Neuronal stem cell (in vitro differentiated cells): ENCODE data around the gene NEK5.
"Not testable (repeated sequence)": the region's sequence is repeated elsewhere in the genome, so short reads cannot be mapped to it uniquely, and the experiment has no call there.

Experiments used
- DNase-seq: peaks from one replicate; pipeline ENCODE4 v3.0.0-alpha.2; 2013; ENCODE audit warnings: low spot score
- H2AFZ ChIP-seq: one replicate; pipeline ENCODE4 v1.6.1; 2013; ENCODE audit warnings: mild to moderate bottlenecking, low read length, inconsistent platforms
- H2AK5ac ChIP-seq: 2 replicates; pipeline ENCODE4 v1.6.1; 2013; ENCODE audit warnings: low read depth, mild to moderate bottlenecking, inconsistent platforms, low read length, moderate library complexity, mixed read lengths
- H2BK120ac ChIP-seq: 2 replicates; pipeline ENCODE4 v1.6.1; 2013; ENCODE audit warnings: low read depth, mild to moderate bottlenecking, inconsistent platforms, low read length, moderate library complexity, mixed read lengths
- H2BK12ac ChIP-seq: one replicate; pipeline ENCODE4 v1.6.1; 2013; ENCODE audit warnings: low read length, inconsistent platforms
- H2BK15ac ChIP-seq: 2 replicates; pipeline ENCODE4 v1.6.1; 2013; ENCODE audit warnings: mild to moderate bottlenecking, low read length, inconsistent platforms, mixed read lengths
- H2BK5ac ChIP-seq: one replicate; pipeline ENCODE4 v1.6.1; 2013; ENCODE audit warnings: inconsistent platforms, mild to moderate bottlenecking, low read length, moderate library complexity
- H3K14ac ChIP-seq: one replicate; pipeline ENCODE4 v1.6.1; 2013; ENCODE audit warnings: low read length, inconsistent platforms
- H3K18ac ChIP-seq: 2 replicates; pipeline ENCODE4 v1.6.1; 2013; ENCODE audit warnings: low read length, inconsistent platforms
- H3K23ac ChIP-seq: 2 replicates; pipeline ENCODE4 v1.6.1; 2013; ENCODE audit warnings: low read depth, mild to moderate bottlenecking, mixed read lengths, low read length, inconsistent platforms; ENCODE audit not compliant: poor library complexity
- H3K27ac ChIP-seq: replicated peaks from 3 replicates; pipeline ENCODE4 v1.5.1; 2013; ENCODE audit warnings: low read length, inconsistent platforms
- H3K27me3 ChIP-seq, 3 experiments: 2 replicates each; pipeline ENCODE4 v1.6.1; 2013; ENCODE audit warnings: low read length in 3 of 3, mild to moderate bottlenecking in 2 of 3, inconsistent platforms in 1 of 3, low read depth in 1 of 3, mixed read lengths in 1 of 3, moderate library complexity in 1 of 3; ENCODE audit not compliant: control insufficient read depth in 3 of 3, insufficient read depth in 3 of 3
- H3K36me3 ChIP-seq, 2 donors: replicated peaks in 1 of 2; 2 replicates each; pipeline ENCODE4 v1.6.1; 2013; ENCODE audit warnings: low read length in 2 of 2; ENCODE audit not compliant: control insufficient read depth in 2 of 2, insufficient read depth in 2 of 2
- H3K4ac ChIP-seq: 2 replicates; pipeline ENCODE4 v1.6.1; 2013; ENCODE audit warnings: inconsistent platforms, mild to moderate bottlenecking, low read length, moderate library complexity
- H3K4me1 ChIP-seq, 2 donors: 1 replicate in 1 of 2; 2 replicates in 1 of 2; pipeline ENCODE4 v1.6.1; 2013; ENCODE audit warnings: low read length in 2 of 2, low read depth in 1 of 2; ENCODE audit not compliant: control insufficient read depth in 2 of 2, insufficient read depth in 1 of 2
- H3K4me2 ChIP-seq: one replicate; pipeline ENCODE4 v1.6.1; 2013; ENCODE audit warnings: mild to moderate bottlenecking, low read length, inconsistent platforms; ENCODE audit not compliant: insufficient read depth, poor library complexity, severe bottlenecking
- H3K4me3 ChIP-seq, 2 donors: 2 replicates each; pipeline ENCODE4 v1.5.1; 2013; ENCODE audit warnings: low read length in 2 of 2, mild to moderate bottlenecking in 2 of 2, inconsistent platforms in 1 of 2, moderate library complexity in 1 of 2
- H3K79me1 ChIP-seq: one replicate; pipeline ENCODE4 v1.6.1; 2013; ENCODE audit warnings: low read depth, mild to moderate bottlenecking, inconsistent platforms, low read length, moderate library complexity
- H3K9ac ChIP-seq: one replicate; pipeline ENCODE4 v1.6.1; 2013; ENCODE audit warnings: mild to moderate bottlenecking, low read depth, low read length, inconsistent platforms; ENCODE audit not compliant: poor library complexity
- H3K9me3 ChIP-seq, 2 donors: replicated peaks in 1 of 2; 2 replicates each; pipeline versions ENCODE3 to v1.6.1; 2013; ENCODE audit warnings: low read length in 2 of 2, mild to moderate bottlenecking in 2 of 2, inconsistent platforms in 1 of 2, low read depth in 1 of 2, mixed read lengths in 1 of 2, moderate library complexity in 1 of 2; ENCODE audit not compliant: control insufficient read depth in 2 of 2, insufficient read depth in 1 of 2
- H4K8ac ChIP-seq: one replicate; pipeline ENCODE4 v1.6.1; 2013; ENCODE audit warnings: low read depth, mild to moderate bottlenecking, inconsistent platforms, low read length, moderate library complexity
- H4K91ac ChIP-seq: one replicate; pipeline ENCODE4 v1.6.1; 2013; ENCODE audit warnings: low read length, low read depth, mild to moderate bottlenecking, inconsistent platforms; ENCODE audit not compliant: poor library complexity
- WGBS, 2 donors: extraction: QIAGEN DNeasy Blood & Tissue Kit; methylation state at CpG; one replicate each; pipeline ENCODE4 v1.1.7; 2013; ENCODE audit warnings: missing lambda C conversion rate in 2 of 2, mixed read lengths in 1 of 2; ENCODE audit not compliant: insufficient read length in 2 of 2, insufficient replicate concordance in 1 of 2; ENCODE audit errors: extremely low coverage in 2 of 2; 5-methylcytosine and 5-hydroxymethylcytosine counted together

NEK5 gene

DNA sequence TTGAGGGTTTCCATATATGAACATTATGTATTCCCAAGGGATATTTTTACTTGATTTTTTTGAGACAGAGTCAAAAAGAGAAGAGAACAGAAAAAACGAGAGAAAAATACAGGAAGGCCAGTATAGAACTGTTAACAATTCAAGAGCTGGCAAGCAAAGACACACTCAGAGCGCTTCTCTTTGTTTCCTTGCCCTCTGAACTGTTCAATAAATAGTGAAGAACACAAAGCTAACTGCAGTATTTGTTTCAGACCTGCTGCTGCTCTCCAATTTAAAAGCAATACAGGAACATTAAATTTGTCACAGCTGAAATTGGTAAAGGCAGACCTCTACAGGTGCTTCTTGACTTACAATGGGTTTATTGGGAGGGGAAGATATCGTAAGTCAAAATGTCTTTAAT lies 44.5 kb upstream of the NEK5 start:
- no peak overlapping the region for H2BK12ac ChIP-seq
- H4K8ac ChIP-seq = no peak overlapping the region
- no peak overlapping the region for H3K4me2 ChIP-seq
- H3K4me3 ChIP-seq = no peak overlapping the region
- no peak overlapping the region for H2AK5ac ChIP-seq
- no peaks in the 10 kb centered on the region for H3K4me1 ChIP-seq
- DNase-seq = no peak
- no peaks in the 10 kb centered on the region for H3K27me3 ChIP-seq
- H3K36me3 ChIP-seq = peaks cover 8 to 94% of the 10 kb centered on the region in 2 donors
- H3K27ac ChIP-seq = no peak overlapping the region
- H2BK120ac ChIP-seq = no peak overlapping the region
- no peaks in the 10 kb centered on the region for H3K9me3 ChIP-seq
- no peak overlapping the region for H3K23ac ChIP-seq
- H4K91ac ChIP-seq = no peak overlapping the region
- H2BK15ac ChIP-seq = no peak overlapping the region
- H2AFZ ChIP-seq = no peak overlapping the region
- no peak overlapping the region for H3K4ac ChIP-seq
- H3K14ac ChIP-seq = no peak overlapping the region
- H2BK5ac ChIP-seq = no peak overlapping the region
- no peak overlapping the region for H3K18ac ChIP-seq
- WGBS, 2 donors = no CpG with 5 or more reads among the region's 3 CpGs
- no peak overlapping the region for H3K9ac ChIP-seq
- H3K79me1 ChIP-seq = no peaks in the 10 kb centered on the region

DNA sequence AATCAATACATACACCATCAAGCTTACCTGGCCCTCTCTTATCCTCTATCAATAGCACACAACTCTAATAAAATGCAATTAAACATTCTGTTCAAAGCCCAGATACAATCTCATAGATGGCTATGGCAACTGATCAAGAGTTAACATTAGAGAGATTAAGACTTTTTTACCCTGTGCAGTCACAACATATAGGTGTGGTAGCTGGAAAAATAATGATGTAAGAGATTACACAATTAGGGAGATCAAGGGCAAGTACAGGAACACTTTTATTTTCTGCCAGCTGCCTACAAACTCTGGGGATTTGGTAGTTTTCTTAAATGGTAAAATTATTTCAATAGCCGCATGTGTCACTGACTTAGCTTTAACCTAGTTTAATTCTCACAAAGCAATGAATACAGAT lies 42.8 kb upstream of the NEK5 start:
- H3K27me3 ChIP-seq, H3K27ac ChIP-seq, H2BK15ac ChIP-seq, H4K91ac ChIP-seq, H3K4me2 ChIP-seq, H3K9ac ChIP-seq, H3K14ac ChIP-seq, H3K9me3 ChIP-seq, H2BK120ac ChIP-seq, H2BK12ac ChIP-seq, H3K18ac ChIP-seq, H3K4me1 ChIP-seq, H4K8ac ChIP-seq, DNase-seq, H3K4ac ChIP-seq, H2AK5ac ChIP-seq, H3K79me1 ChIP-seq, H3K23ac ChIP-seq, H3K4me3 ChIP-seq, H2AFZ ChIP-seq, H2BK5ac ChIP-seq: not testable (repeated sequence)
- WGBS, 2 donors = no CpG with 5 or more reads among the region's 1 CpG
- peaks cover 8 to 94% of the 10 kb centered on the region in 2 donors for H3K36me3 ChIP-seq

DNA sequence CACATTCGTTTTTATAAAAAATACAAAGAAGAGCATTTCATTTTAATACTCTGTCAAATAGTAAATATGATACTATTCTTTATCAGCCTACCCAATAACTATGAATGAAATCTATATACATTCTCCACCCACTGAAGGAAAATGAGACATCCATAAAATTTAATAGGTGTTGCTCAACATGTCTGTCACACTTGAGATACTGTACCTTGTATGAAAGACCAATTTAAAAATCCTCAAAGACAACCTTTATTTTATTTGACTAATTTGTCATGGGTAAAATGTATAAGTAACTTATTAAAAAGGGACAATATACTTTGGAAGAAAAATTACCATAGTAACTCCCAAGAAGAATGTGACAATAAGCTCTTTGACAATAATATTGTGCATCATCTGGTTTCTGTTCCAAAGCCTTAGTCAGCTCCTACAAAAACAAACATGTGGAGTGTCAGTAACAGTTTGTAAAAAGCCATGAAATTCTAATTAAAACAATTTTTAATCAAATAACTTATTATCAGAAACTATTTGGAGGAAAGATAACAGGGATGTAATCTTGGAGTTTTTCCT lies 42.0 kb upstream of the NEK5 start:
- H3K4ac ChIP-seq, H3K23ac ChIP-seq, H2AK5ac ChIP-seq, H3K18ac ChIP-seq, H3K27ac ChIP-seq, H2BK15ac ChIP-seq, H3K4me1 ChIP-seq, H3K4me3 ChIP-seq, H4K91ac ChIP-seq, H3K79me1 ChIP-seq, H4K8ac ChIP-seq, H3K9ac ChIP-seq, H3K14ac ChIP-seq, H3K27me3 ChIP-seq, DNase-seq, H2BK5ac ChIP-seq, H2BK12ac ChIP-seq, H2BK120ac ChIP-seq, H3K4me2 ChIP-seq, H2AFZ ChIP-seq, H3K9me3 ChIP-seq: not testable (repeated sequence)
- WGBS, 2 donors = no CpG with 5 or more reads among the region's 1 CpG
- H3K36me3 ChIP-seq = peaks cover 8 to 97% of the 10 kb centered on the region in 2 donors

DNA sequence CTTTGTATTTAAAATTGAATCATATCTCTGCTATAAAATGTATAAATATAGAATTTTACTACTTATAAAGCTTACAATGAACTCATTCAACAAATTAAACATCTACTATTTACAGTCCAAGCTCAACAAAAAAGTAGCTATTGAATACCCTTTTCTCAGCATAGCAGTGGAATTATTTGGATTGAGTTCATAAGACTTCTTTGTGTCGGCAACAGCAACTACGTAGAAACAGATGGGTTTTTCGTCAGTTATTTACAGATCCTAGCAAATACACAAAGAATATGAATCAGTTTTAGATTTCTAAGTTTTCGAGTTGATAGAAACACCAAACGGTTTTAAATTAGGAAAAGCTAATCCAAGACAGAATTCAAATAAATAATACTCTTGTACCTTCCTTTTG lies 41.0 kb upstream of the NEK5 start:
- Histone ChIP-seq H3K14ac (no peak overlapping the region), H3K18ac (no peak overlapping the region), H2BK5ac (no peak overlapping the region), H3K79me1 (no peaks in the 10 kb centered on the region), H2AFZ (no peak overlapping the region), H3K4ac (no peak overlapping the region), H2BK12ac (no peak overlapping the region), H2BK15ac (no peak overlapping the region), H3K4me3 (no peak overlapping the region), H3K9me3 (no peaks in the 10 kb centered on the region), H3K9ac (no peak overlapping the region), H4K91ac (no peak overlapping the region), H3K27me3 (peaks cover 0 to 3% (median 0%) of the 10 kb centered on the region in 3 experiments), H3K36me3 (peaks cover 8 to 91% of the 10 kb centered on the region in 2 donors), H2AK5ac (no peak overlapping the region), H3K4me2 (no peak overlapping the region), H3K4me1 (peaks cover 0 to 4% of the 10 kb centered on the region in 2 donors), H2BK120ac (no peak overlapping the region), H3K27ac (no peak overlapping the region), H4K8ac (no peak overlapping the region), H3K23ac (no peak overlapping the region)
- WGBS, 2 donors = no CpG with 5 or more reads among the region's 5 CpGs
- no peak for DNase-seq
